Measurements from ENCODE around the gene S100A11.

DNA sequence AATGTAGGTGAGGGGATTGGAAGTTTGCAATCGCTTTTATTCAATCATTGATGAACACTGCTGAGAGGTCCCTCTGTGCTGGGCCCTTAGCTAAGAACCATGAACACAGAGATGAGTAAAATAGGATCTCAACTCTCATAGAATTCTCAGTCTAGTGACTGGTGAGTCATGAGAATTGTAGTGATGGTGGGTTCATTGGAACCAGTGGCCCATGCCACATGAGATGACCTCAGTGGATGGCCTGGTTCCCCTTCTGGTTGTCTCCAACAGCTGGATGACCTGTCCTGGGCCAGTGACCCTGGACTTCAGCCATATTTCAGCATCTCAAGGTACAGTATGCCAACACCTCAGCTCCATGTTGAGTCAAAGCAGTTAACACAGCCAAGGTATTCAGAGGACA is 21.9 kb downstream of the S100A11 start:
- TF ChIP-seq, protein P1, sequence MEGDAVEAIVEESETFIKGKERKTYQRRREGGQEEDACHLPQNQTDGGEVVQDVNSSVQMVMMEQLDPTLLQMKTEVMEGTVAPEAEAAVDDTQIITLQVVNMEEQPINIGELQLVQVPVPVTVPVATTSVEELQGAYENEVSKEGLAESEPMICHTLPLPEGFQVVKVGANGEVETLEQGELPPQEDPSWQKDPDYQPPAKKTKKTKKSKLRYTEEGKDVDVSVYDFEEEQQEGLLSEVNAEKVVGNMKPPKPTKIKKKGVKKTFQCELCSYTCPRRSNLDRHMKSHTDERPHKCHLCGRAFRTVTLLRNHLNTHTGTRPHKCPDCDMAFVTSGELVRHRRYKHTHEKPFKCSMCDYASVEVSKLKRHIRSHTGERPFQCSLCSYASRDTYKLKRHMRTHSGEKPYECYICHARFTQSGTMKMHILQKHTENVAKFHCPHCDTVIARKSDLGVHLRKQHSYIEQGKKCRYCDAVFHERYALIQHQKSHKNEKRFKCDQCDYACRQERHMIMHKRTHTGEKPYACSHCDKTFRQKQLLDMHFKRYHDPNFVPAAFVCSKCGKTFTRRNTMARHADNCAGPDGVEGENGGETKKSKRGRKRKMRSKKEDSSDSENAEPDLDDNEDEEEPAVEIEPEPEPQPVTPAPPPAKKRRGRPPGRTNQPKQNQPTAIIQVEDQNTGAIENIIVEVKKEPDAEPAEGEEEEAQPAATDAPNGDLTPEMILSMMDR (IDR thresholded peaks at IDR 0.05) = no peak
- TF ChIP-seq POLR2A (IDR thresholded peaks at IDR 0.05) = no peak
- no peak for TF ChIP-seq EP300 (IDR thresholded peaks at IDR 0.05)

Measured in ovary (tissue), 3 donors.